ENCODE results near the gene IRGC.

DNA sequence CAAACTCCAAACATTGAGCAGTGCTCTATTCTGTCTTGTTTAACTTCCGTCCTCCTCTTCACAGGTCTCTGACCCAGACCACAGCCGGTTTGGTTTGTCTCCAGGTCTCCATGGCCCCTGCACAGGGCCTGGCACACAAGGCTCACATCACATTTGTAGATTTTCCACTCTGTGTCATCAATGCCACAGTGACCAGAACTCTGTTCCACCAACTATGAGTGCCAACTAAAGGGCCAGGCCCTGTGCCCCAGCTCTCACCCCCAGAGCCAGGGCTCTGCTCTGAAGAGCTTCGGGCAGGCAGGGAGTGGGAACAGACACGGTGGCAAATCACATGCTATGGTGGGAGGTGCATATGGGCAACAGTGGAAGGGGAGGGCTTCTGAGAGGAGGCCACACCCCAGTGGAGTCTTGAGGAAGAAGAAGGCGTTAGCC, 22.9 kb downstream of the IRGC start:
- TF ChIP-seq, protein P1, sequence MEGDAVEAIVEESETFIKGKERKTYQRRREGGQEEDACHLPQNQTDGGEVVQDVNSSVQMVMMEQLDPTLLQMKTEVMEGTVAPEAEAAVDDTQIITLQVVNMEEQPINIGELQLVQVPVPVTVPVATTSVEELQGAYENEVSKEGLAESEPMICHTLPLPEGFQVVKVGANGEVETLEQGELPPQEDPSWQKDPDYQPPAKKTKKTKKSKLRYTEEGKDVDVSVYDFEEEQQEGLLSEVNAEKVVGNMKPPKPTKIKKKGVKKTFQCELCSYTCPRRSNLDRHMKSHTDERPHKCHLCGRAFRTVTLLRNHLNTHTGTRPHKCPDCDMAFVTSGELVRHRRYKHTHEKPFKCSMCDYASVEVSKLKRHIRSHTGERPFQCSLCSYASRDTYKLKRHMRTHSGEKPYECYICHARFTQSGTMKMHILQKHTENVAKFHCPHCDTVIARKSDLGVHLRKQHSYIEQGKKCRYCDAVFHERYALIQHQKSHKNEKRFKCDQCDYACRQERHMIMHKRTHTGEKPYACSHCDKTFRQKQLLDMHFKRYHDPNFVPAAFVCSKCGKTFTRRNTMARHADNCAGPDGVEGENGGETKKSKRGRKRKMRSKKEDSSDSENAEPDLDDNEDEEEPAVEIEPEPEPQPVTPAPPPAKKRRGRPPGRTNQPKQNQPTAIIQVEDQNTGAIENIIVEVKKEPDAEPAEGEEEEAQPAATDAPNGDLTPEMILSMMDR (IDR thresholded peaks at IDR 0.05), result no peak
- TF ChIP-seq POLR2A (IDR thresholded peaks at IDR 0.05), result no peak

Data from heart left ventricle (tissue), 13 donors.